CD8-positive, alpha-beta memory T cell (primary cell): ENCODE results near the gene ATP11A. TPM values are rescaled to one million over a fixed set of nuclear protein-coding genes. Genes with fewer than 3 reads are reported as not detected.

ENCODE experiments used
- CTCF ChIA-PET: fragments of 350-600 bp; sonication (Branson Sonifier 250); formaldehyde crosslinking; loops from one replicate; lab custom pipeline; 2021; ENCODE audit warnings: antibody characterized with exemption; lab: Charles Lee
- POLR2A ChIA-PET: fragments of 350-600 bp; sonication (Branson Sonifier 250); formaldehyde crosslinking; loops from one replicate; lab custom pipeline; 2021; ENCODE audit warnings: antibody characterized with exemption; lab: Charles Lee
- DNase-seq, 5 donors: peaks; one replicate each; pipeline versions ENCODE4 v3.0.0 to v3.0.0-alpha.2; 2020 to 2022; ENCODE audit warnings: mixed read lengths in 1 of 5
- H3K27ac ChIP-seq: one replicate; pipeline ENCODE4 v1.7.0; 2013; ENCODE audit warnings: low read depth, mild to moderate bottlenecking, low read length, moderate library complexity
- H3K27me3 ChIP-seq: 2 replicates; pipeline ENCODE4 v1.7.0; 2013; ENCODE audit warnings: low read length, mild to moderate bottlenecking; ENCODE audit not compliant: insufficient read depth, poor library complexity, severe bottlenecking
- H3K36me3 ChIP-seq: 2 replicates; pipeline ENCODE4 v1.7.0; 2013; ENCODE audit warnings: mild to moderate bottlenecking, low read length, moderate library complexity; ENCODE audit not compliant: insufficient read depth
- H3K4me1 ChIP-seq: 2 replicates; pipeline ENCODE4 v1.7.0; 2013; ENCODE audit warnings: mild to moderate bottlenecking, low read length, moderate library complexity; ENCODE audit not compliant: insufficient read depth
- H3K4me3 ChIP-seq: 2 replicates; pipeline ENCODE4 v1.7.0; 2013; ENCODE audit warnings: mild to moderate bottlenecking, low read length
- H3K9me3 ChIP-seq: 2 replicates; pipeline ENCODE4 v1.7.0; 2013; ENCODE audit warnings: mild to moderate bottlenecking, low read length
- H3K27ac Mint-ChIP-seq, 8 donors: one replicate each; pipeline ENCODE4 v1.8.0; 2020 to 2021; ENCODE audit warnings: mixed read lengths in 8 of 8, mild to moderate bottlenecking in 6 of 8, inconsistent platforms in 3 of 8, moderate library complexity in 3 of 8
- H3K27me3 Mint-ChIP-seq, 2 donors: one replicate each; pipeline ENCODE4 v1.8.0; 2020 to 2021; ENCODE audit warnings: mixed read lengths in 2 of 2, mild to moderate bottlenecking in 1 of 2, moderate library complexity in 1 of 2
- H3K36me3 Mint-ChIP-seq, 3 donors: one replicate each; pipeline ENCODE4 v1.8.0; 2020 to 2021; ENCODE audit warnings: mixed read lengths in 3 of 3, inconsistent platforms in 1 of 3, mild to moderate bottlenecking in 1 of 3
- H3K4me1 Mint-ChIP-seq, 3 donors: one replicate each; pipeline ENCODE4 v1.8.0; 2020 to 2021; ENCODE audit warnings: mixed read lengths in 3 of 3, inconsistent platforms in 1 of 3, mild to moderate bottlenecking in 1 of 3
- H3K4me3 Mint-ChIP-seq, 7 donors: one replicate each; pipeline ENCODE4 v1.8.0; 2020 to 2021; ENCODE audit warnings: mixed read lengths in 7 of 7, mild to moderate bottlenecking in 6 of 7, moderate library complexity in 4 of 7, inconsistent platforms in 2 of 7
- H3K9me3 Mint-ChIP-seq, 5 donors: one replicate each; pipeline ENCODE4 v1.8.0; 2020 to 2022; ENCODE audit warnings: mixed read lengths in 5 of 5, mild to moderate bottlenecking in 3 of 5, moderate library complexity in 2 of 5, inconsistent platforms in 1 of 5
- polyA plus RNA-seq: library from polyadenylated mRNA; unstranded; fragments of 300-500 nt; fragmentation: Illumina TruSeq; gene quantifications from one replicate; pipeline ENCODE4 v1.2.3, GENCODE V29; 2021
- total RNA-seq, 2 experiments: library from RNA; stranded (reverse); gene quantifications; one replicate each; pipeline ENCODE4 v1.2.3, GENCODE V29; 2021

The ATP11A gene
- total and polyA plus RNA-seq, 3 experiments from 2014 or later = 4.5 to 34.6 (median 34.0) TPM

DNA sequence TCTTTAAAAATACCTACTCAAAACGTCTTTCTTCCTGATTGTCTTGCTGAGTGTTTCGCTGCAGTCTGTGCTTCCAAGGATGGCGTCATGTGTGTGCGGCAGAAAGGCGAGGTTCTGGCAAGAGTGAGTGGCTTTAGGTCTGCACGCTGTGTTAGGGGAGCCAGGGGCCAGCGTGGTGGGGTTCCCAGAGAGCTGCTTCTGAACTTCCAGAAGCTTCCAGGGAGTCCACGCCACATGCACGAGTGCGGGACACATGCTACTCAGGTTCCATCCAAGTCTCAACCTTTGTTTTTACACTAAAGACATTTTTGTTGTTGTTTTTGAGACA is 67.9 kb downstream of the ATP11A start:
- CTCF ChIA-PET = no interaction called here
- POLR2A ChIA-PET = no interaction called here

DNA sequence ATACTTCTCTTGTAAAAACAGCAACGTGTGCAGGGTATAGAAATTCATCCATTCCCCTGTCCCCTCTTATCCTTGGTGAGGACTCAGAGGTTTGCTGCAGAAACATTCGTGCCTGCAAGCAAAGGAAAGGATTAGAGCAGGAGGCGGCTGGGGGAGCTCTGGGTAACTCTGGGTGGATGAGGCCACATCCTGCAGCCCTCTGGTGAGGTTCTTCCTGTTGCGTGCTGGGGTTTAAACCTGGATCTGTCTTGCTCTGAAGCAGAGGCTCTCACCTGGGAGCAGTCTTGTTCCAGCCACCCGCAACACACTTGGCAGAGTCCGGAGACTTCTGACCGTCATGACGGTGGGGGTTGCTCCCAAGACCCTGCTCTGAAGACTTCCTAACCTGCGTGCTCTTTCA is 69.2 kb downstream of the ATP11A start:
- H3K4me1 Mint-ChIP-seq = peaks cover under 1 to 7% (median 3%) of the 10 kb centered on the region in 3 donors
- Histone ChIP-seq H3K27ac (no peak overlapping the region), H3K36me3 (no peaks in the 10 kb centered on the region), H3K27me3 (no peaks in the 10 kb centered on the region), H3K4me1 (peaks cover 6% of the 10 kb centered on the region), H3K9me3 (no peaks in the 10 kb centered on the region), H3K4me3 (no peak overlapping the region)
- DNase-seq = no peak
- no peak overlapping the region for H3K4me3 Mint-ChIP-seq
- H3K9me3 Mint-ChIP-seq = no peaks in the 10 kb centered on the region
- CTCF ChIA-PET = no interaction called here
- H3K27me3 Mint-ChIP-seq = no peaks in the 10 kb centered on the region
- peaks cover 2 to 7% (median 3%) of the 10 kb centered on the region in 3 donors for H3K36me3 Mint-ChIP-seq
- H3K27ac Mint-ChIP-seq = no peak overlapping the region
- POLR2A ChIA-PET = no interaction called here

More for the DNA sequence above, 67.9 kb downstream of the ATP11A start:
- Histone ChIP-seq H3K27ac (no peak overlapping the region), H3K36me3 (no peaks in the 10 kb centered on the region), H3K4me1 (peaks cover 19% of the 10 kb centered on the region), H3K4me3 (no peak overlapping the region), H3K9me3 (no peaks in the 10 kb centered on the region), H3K27me3 (no peaks in the 10 kb centered on the region)
- Mint-ChIP-seq H3K36me3 (peaks cover 2 to 7% (median 3%) of the 10 kb centered on the region in 3 donors), H3K9me3 (no peaks in the 10 kb centered on the region), H3K27ac (no peak overlapping the region), H3K4me1 (peaks cover 11 to 18% (median 14%) of the 10 kb centered on the region in 3 donors), H3K4me3 (no peak overlapping the region), H3K27me3 (no peaks in the 10 kb centered on the region)
- DNase-seq = no peak

DNA sequence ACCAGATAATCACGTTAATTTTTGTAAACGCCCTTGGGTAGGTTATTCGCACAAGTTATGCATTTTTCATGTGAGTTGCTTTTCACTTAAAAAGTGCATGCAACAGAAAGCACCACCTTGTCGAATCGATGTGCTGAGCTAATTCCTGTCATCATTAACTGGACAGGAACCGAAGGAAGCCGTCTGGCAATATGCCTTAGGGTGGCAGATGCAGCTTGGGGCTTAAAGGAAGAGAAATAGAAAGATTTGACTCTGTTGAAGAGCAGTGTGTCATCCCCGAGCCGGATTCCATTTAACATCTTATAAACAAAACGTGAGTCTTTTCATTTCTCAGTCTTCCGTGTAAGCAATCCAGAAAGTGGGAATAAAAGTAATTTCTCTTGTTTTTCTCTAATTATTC is 70.0 kb downstream of the ATP11A start:
- Histone ChIP-seq H3K9me3 (no peaks in the 10 kb centered on the region), H3K27ac (no peak overlapping the region), H3K4me1 (peaks cover 6% of the 10 kb centered on the region), H3K27me3 (no peaks in the 10 kb centered on the region), H3K4me3 (no peak overlapping the region), H3K36me3 (no peaks in the 10 kb centered on the region)
- no peaks in the 10 kb centered on the region for H3K27me3 Mint-ChIP-seq
- POLR2A ChIA-PET = no interaction called here
- H3K4me1 Mint-ChIP-seq = peaks cover 0 to 7% (median 3%) of the 10 kb centered on the region in 3 donors
- H3K27ac Mint-ChIP-seq = no peak overlapping the region
- peaks cover 2 to 7% (median 3%) of the 10 kb centered on the region in 3 donors for H3K36me3 Mint-ChIP-seq
- no peak overlapping the region for H3K4me3 Mint-ChIP-seq
- no peak for DNase-seq
- CTCF ChIA-PET = no interaction called here
- no peaks in the 10 kb centered on the region for H3K9me3 Mint-ChIP-seq

DNA sequence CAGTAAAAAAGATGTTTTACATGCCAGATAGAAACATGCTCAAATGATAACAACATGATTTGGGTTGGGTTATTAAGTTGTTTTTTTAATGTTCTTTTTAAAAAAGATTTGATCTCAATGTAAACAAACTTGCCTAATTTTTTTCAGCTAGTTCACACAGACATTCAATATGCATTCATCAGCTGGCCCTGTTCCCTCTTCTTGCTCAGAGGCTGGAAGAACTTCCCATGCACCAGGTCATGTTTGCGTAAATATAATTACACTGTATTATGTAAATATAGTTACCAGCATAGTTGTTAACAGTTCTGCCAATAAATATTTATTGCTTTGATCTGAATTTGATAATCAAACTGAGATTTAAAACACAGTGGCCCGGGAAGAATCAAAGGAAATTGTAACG is 70.6 kb downstream of the ATP11A start:
- H3K4me3 ChIP-seq = no peak overlapping the region
- no peaks in the 10 kb centered on the region for H3K27me3 ChIP-seq
- Mint-ChIP-seq H3K36me3 (peaks cover 1 to 7% (median 2%) of the 10 kb centered on the region in 3 donors), H3K27me3 (no peaks in the 10 kb centered on the region), H3K4me1 (peaks cover under 1 to 7% (median 3%) of the 10 kb centered on the region in 3 donors), H3K9me3 (no peaks in the 10 kb centered on the region), H3K27ac (no peak overlapping the region), H3K4me3 (no peak overlapping the region)
- POLR2A ChIA-PET = no interaction called here
- no peak overlapping the region for H3K27ac ChIP-seq
- H3K36me3 ChIP-seq = no peaks in the 10 kb centered on the region
- CTCF ChIA-PET = no interaction called here
- no peaks in the 10 kb centered on the region for H3K9me3 ChIP-seq
- no peak for DNase-seq
- peaks cover 6% of the 10 kb centered on the region for H3K4me1 ChIP-seq

DNA sequence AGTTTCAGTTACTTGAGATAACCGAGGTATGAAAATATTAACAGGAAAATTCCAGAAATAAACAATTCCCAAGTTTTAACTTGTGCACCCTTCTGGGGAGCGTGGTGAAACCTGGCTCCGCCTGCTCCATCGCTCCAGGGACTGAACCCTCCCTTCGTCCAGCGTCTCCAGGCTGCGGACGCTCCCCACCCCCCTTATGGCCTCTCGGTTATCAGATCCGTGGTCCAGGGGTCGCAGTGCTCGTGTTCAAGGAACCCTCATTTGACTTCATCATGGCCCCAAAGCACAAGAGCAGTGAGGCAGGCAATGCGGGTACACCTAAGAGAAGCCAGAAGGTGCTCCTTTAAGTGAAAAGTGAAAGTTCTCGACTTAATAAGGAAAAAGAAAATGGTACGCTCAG is 71.1 kb downstream of the ATP11A start:
- Mint-ChIP-seq H3K9me3 (peaks cover 0 to 3% (median 0%) of the 10 kb centered on the region in 5 donors), H3K27ac (peak overlapping the region in 1 of 8 donors; percentile 51), H3K4me1 (peaks cover 4 to 8% (median 5%) of the 10 kb centered on the region in 3 donors), H3K4me3 (no peak overlapping the region), H3K36me3 (peaks cover 1 to 8% (median 2%) of the 10 kb centered on the region in 3 donors), H3K27me3 (no peaks in the 10 kb centered on the region)
- DNase-seq = no peak
- Histone ChIP-seq H3K36me3 (no peaks in the 10 kb centered on the region), H3K9me3 (no peaks in the 10 kb centered on the region), H3K4me3 (no peak overlapping the region), H3K4me1 (peaks cover 6% of the 10 kb centered on the region), H3K27ac (no peak overlapping the region), H3K27me3 (no peaks in the 10 kb centered on the region)
- POLR2A ChIA-PET = no interaction called here
- CTCF ChIA-PET = no interaction called here

DNA sequence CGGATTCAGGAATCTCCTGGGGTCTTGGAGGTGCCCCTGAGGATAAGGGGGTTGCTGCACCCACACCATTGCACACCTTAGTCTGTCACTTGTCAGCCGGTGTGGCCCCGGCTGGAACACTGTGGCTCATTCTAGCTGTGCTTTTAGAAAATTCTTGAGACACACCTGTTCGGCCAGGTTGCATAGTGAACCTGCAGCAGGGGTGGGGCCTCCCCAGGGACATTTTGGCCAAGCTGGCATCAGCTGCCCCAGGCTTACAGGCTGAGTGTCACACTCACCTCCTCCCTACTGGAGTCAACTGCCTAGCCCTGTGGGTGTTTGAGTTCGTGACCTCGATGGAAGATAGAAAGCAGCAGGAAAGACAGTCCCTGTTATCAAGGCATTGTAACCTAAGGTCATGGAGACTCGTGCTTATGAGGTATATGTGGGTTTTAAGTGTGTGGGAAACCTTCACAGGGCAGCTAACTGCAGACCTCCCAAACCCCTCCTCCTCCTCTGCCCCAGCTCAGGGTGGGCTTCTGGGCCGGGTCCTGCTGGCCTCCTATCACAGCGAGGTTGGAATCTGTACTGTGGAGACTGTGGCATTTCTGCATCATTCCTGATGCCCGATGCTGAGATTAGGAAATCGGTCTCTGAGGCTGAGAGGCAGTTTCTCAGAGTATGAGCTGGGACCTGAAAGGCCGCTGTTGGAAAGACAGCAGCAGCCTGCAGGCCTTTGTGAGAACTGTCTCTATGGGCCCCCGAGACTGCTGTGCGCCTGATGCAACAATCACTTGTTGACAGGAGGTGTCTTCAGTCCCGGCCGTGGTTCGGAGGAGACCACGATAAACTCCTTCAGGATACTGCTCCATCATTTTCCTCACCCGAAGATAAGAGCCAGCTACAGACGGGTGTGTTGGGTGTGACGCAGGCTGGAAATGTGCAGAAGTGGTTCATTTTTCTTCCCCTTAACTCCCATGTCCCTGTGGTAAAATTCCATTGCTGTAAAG is 72.2 kb downstream of the ATP11A start:
- no peak for DNase-seq
- H3K27me3 ChIP-seq = no peaks in the 10 kb centered on the region
- POLR2A ChIA-PET = no interaction called here
- no peak overlapping the region for H3K4me3 Mint-ChIP-seq
- H3K36me3 Mint-ChIP-seq = peaks cover under 1 to 11% (median 2%) of the 10 kb centered on the region in 3 donors
- no peaks in the 10 kb centered on the region for H3K27me3 Mint-ChIP-seq
- CTCF ChIA-PET = no interaction called here
- H3K4me1 Mint-ChIP-seq = peaks cover 8 to 13% (median 12%) of the 10 kb centered on the region in 3 donors
- no peaks in the 10 kb centered on the region for H3K9me3 ChIP-seq
- H3K27ac ChIP-seq = no peak overlapping the region
- peaks cover 6% of the 10 kb centered on the region for H3K4me1 ChIP-seq
- peak overlapping the region in 2 of 8 donors; percentile 38 to 44 for H3K27ac Mint-ChIP-seq
- H3K9me3 Mint-ChIP-seq = peaks cover 0 to 4% (median 0%) of the 10 kb centered on the region in 5 donors
- no peaks in the 10 kb centered on the region for H3K36me3 ChIP-seq
- H3K4me3 ChIP-seq = no peak overlapping the region

DNA sequence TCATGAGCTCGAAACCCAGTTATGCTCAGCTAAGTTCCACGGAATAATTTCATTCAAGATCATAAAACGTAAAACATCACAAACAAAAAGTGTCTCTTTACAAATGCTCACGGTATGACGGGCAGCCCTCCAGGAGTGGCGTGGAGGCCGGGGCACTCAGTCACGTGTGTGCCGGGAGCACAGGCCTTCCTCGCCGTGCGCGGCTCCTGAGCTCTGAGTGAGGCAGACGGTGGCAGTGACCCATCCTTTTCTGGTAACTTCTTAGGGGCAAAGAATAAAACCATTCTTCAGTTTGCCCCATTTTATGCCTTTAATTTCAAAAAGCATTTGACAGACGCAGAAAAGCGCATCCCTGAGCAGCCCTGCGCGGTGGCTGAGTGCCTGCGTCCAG is 72.8 kb downstream of the ATP11A start:
- H3K27ac Mint-ChIP-seq = peak overlapping the region in 2 of 8 donors; percentile 38 to 44
- Histone ChIP-seq H3K36me3 (no peaks in the 10 kb centered on the region), H3K4me1 (peaks cover 10% of the 10 kb centered on the region), H3K27me3 (no peaks in the 10 kb centered on the region), H3K27ac (no peak overlapping the region), H3K9me3 (no peaks in the 10 kb centered on the region), H3K4me3 (no peak overlapping the region)
- DNase-seq = no peak
- no peaks in the 10 kb centered on the region for H3K27me3 Mint-ChIP-seq
- ChIA-PET POLR2A (no interaction called here), CTCF (no interaction called here)
- peaks cover 0 to 4% (median 2%) of the 10 kb centered on the region in 3 donors for H3K36me3 Mint-ChIP-seq
- H3K4me3 Mint-ChIP-seq = no peak overlapping the region
- H3K9me3 Mint-ChIP-seq = peaks cover 0 to 4% (median 0%) of the 10 kb centered on the region in 5 donors
- H3K4me1 Mint-ChIP-seq = peaks cover 10 to 16% (median 11%) of the 10 kb centered on the region in 3 donors

DNA sequence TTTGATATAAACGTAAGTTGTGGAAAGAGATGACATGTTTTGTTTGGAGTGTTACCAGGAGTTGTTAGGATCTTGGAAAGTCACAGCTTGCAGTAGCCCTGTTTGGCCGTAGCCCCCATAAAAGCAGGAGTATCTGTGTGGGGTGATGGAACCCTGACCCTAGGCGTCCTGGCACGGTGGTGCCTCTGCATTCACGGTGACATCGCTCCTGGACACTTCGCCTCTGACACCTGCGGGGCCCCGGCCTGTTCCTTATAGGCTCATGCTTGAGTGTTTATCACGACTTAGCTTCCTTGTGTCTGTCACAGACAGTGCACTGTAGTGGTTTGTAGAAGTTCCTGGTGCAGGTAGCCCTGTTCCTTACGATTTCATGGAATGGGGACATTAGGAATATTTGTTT is 74.2 kb downstream of the ATP11A start:
- H3K27ac Mint-ChIP-seq = peak overlapping the region in 1 of 8 donors; percentile 57
- no peak overlapping the region for H3K27ac ChIP-seq
- H3K36me3 Mint-ChIP-seq = peaks cover 0 to 4% (median 2%) of the 10 kb centered on the region in 3 donors
- H3K4me3 Mint-ChIP-seq = no peak overlapping the region
- POLR2A ChIA-PET = no interaction called here
- H3K4me1 Mint-ChIP-seq = peaks cover 23 to 30% (median 25%) of the 10 kb centered on the region in 3 donors
- CTCF ChIA-PET = no interaction called here
- no peaks in the 10 kb centered on the region for H3K27me3 Mint-ChIP-seq
- no peaks in the 10 kb centered on the region for H3K27me3 ChIP-seq
- H3K36me3 ChIP-seq = no peaks in the 10 kb centered on the region
- H3K9me3 Mint-ChIP-seq = peaks cover 0 to 4% (median 2%) of the 10 kb centered on the region in 5 donors
- H3K4me3 ChIP-seq = no peak overlapping the region
- peaks cover 21% of the 10 kb centered on the region for H3K4me1 ChIP-seq
- no peak for DNase-seq
- H3K9me3 ChIP-seq = no peaks in the 10 kb centered on the region
